Right atrium auricular region (tissue), 2 donors: Measurements from ENCODE around the gene BCAR3. TPM values are rescaled to one million over a fixed set of nuclear protein-coding genes. Genes with fewer than 3 reads are reported as not detected.
A peak's percentile ranks its signal among the peaks of the same experiment; 100 is the strongest.

Experiments
- DNase-seq: peaks from one replicate; pipeline ENCODE4 v3.0.0-alpha.2; 2019; ENCODE audit warnings: low spot score
- H3K27ac ChIP-seq, 2 donors: fragments of 200-600 bp; sonication (generic); 1 replicate in 1 of 2; 2 replicates in 1 of 2; pipeline ENCODE4 v1.5.1; 2016 to 2019
- H3K27me3 ChIP-seq, 2 donors: fragments of 200-600 bp; sonication (generic); one replicate each; pipeline versions ENCODE4 v1.5.1 to v1.6.0; 2017 to 2019
- H3K36me3 ChIP-seq: fragments of 200-600 bp; sonication (generic); one replicate; pipeline ENCODE4 v1.5.1; 2016
- H3K4me1 ChIP-seq, 2 donors: fragments of 200-600 bp; sonication (generic); one replicate each; pipeline versions ENCODE4 v1.5.1 to v1.6.0; 2017 to 2019
- H3K4me3 ChIP-seq, 2 donors: fragments of 200-600 bp; sonication (generic); 1 replicate in 1 of 2; 2 replicates in 1 of 2; pipeline ENCODE4 v1.5.1; 2017 to 2019; ENCODE audit warnings: mild to moderate bottlenecking in 1 of 2, moderate library complexity in 1 of 2
- H3K9me3 ChIP-seq, 2 donors: fragments of 200-600 bp; sonication (generic); one replicate each; pipeline ENCODE4 v1.5.1; 2019
- CTCF ChIP-seq, 2 donors: fragments of 200-600 bp; sonication (generic); IDR thresholded peaks; one replicate each; pipeline ENCODE4 v1.5.1; 2019; ENCODE audit warnings: antibody characterized with exemption in 2 of 2
- total RNA-seq, 2 donors: library from RNA; depleted of rRNA; stranded (reverse); fragments of >200 nt; gene quantifications; one replicate each; pipeline ENCODE4 v1.1.0, GENCODE V29; 2016

Gene BCAR3
- total RNA-seq, 2 donors from 2014 or later = 12.7 to 19.3 TPM

DNA sequence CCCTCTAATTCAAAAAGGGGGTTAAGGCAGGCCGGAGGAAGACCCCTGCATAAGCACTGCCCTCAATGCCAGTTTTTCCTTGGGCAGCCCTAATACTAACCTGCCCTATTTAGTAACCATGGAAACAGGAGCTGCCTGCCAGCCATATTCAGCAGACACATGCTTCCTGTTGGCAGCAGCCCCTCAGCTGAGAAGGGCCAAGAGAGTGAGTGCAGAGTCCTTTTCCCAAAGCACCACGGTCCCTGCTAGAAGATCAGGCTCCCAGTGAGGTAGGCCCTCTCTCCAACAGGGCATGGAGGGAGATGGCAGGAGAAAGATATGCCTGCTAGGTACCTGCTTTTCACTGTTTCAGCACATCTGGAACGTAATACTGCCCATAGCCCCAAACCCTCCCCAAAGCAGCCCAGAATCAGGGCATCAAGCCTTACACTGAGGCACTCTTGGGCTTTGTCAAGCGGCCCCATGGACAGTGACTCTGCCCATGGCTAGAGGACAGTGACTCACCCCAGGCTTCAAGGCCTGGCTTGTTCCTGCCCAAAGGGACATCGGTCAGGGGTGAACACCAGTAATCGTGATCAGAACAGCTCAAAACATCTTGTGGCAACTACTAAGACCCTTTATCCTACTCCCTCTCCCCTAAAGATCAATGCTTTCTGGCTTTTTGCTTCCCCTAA is 64.5 kb downstream of the BCAR3 start:
- DNase-seq = no peak
- TF ChIP-seq CTCF (IDR thresholded peaks at IDR 0.05) = no peak
- Histone ChIP-seq H3K27ac (peak overlapping the region; percentile 27 to 51), H3K9me3 (no peaks in the 10 kb centered on the region), H3K4me3 (no peak overlapping the region), H3K36me3 (no peaks in the 10 kb centered on the region), H3K4me1 (peaks cover 0 to 67% of the 10 kb centered on the region in 2 donors), H3K27me3 (no peaks in the 10 kb centered on the region)

DNA sequence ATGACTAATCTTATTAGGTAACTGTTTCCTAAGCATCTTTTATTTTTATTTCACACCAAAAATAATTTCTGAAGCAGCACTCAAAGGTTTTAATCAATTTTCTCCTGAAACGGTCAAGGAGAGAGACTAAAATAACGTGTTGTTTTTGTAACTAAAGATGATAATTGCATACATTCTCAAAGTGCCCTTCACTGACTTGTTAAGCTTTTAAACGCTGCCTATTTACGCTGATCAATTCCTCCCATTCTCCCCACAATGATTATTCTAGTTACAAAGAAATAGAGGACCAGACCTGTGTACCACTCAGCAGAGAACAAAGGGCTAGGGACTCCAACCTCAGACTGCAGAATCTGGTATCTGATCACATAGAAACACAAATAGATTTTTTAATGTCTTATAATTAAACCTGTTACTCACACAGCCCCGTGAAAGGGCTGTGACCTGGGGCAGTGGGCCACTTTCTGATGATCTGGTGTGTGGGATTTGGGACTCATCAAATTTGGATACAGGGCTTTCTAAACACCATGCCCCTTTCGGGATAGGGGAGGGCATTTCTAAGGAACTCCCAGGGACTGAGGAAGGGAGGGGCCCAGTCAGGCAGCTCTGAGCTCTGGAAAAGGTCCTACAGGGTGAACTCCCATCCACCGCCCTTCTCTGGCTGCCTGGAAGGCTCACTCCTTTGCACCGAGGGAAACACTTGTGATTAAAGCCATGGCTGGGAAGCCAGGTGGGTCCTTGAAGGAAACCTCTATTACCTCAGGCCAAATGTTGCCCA is 65.2 kb downstream of the BCAR3 start:
- H3K27me3 ChIP-seq = no peaks in the 10 kb centered on the region
- peak overlapping the region; percentile 27 to 51 for H3K27ac ChIP-seq
- TF ChIP-seq CTCF (IDR thresholded peaks at IDR 0.05) = no peak
- peak; percentile 75 for DNase-seq
- no peak overlapping the region for H3K4me3 ChIP-seq
- H3K36me3 ChIP-seq = no peaks in the 10 kb centered on the region
- H3K9me3 ChIP-seq = no peaks in the 10 kb centered on the region
- peaks cover 0 to 75% of the 10 kb centered on the region in 2 donors for H3K4me1 ChIP-seq

GRCh38 chr1:93615582-93616150 is 66.0 kb downstream of the BCAR3 start:
- no peaks in the 10 kb centered on the region for H3K36me3 ChIP-seq
- DNase-seq = no peak
- H3K4me3 ChIP-seq = no peak overlapping the region
- no peaks in the 10 kb centered on the region for H3K9me3 ChIP-seq
- H3K27me3 ChIP-seq = no peaks in the 10 kb centered on the region
- H3K27ac ChIP-seq = peak overlapping the region; percentile 2 to 51
- TF ChIP-seq CTCF (IDR thresholded peaks at IDR 0.05) = no peak
- H3K4me1 ChIP-seq = peaks cover 0 to 79% of the 10 kb centered on the region in 2 donors

- Histone ChIP-seq H3K4me1 (peaks cover 0 to 76% of the 10 kb centered on the region in 2 donors), H3K4me3 (no peak overlapping the region)
- TF ChIP-seq CTCF (IDR thresholded peaks at IDR 0.05) = no peak
Measured at GRCh38 chr1:93614986-93615581, 66.6 kb downstream of the BCAR3 start.

GRCh38 chr1:93614541-93614940 is 67.1 kb downstream of the BCAR3 start:
- no peak overlapping the region for H3K4me3 ChIP-seq
- TF ChIP-seq CTCF (IDR thresholded peaks at IDR 0.05) = no peak
- H3K27me3 ChIP-seq = no peaks in the 10 kb centered on the region
- H3K9me3 ChIP-seq = no peaks in the 10 kb centered on the region
- H3K36me3 ChIP-seq = no peaks in the 10 kb centered on the region
- no peak for DNase-seq
- peaks cover 0 to 81% of the 10 kb centered on the region in 2 donors for H3K4me1 ChIP-seq
- peak overlapping the region; percentile 51 to 59 for H3K27ac ChIP-seq

More at GRCh38 chr1:93614986-93615581, 66.6 kb downstream of the BCAR3 start:
- no peak for DNase-seq
- H3K27ac ChIP-seq = peak overlapping the region; percentile 2 to 51
- no peaks in the 10 kb centered on the region for H3K9me3 ChIP-seq
- no peaks in the 10 kb centered on the region for H3K36me3 ChIP-seq
- no peaks in the 10 kb centered on the region for H3K27me3 ChIP-seq
